Left lung (tissue), 10 donors: Measurements from ENCODE around the gene ITGB5. TPM values are rescaled to one million over a fixed set of nuclear protein-coding genes. Genes with fewer than 3 reads are reported as not detected.

Experiments used
- ATAC-seq: fragments of 200-7000 bp; cut with Tn5 transposase; one replicate; pipeline ENCODE4 v1.9.1; 2020; ENCODE audit warnings: moderate library complexity
- DNase-seq, 4 donors: peaks; one replicate each; pipeline ENCODE4 v3.0.0-alpha.2; 2013 to 2020
- H3K27ac ChIP-seq, 2 donors: fragments of 200-600 bp; sonication (generic) in 1 of 2; one replicate each; pipeline versions ENCODE4 v1.5.0 to v1.8.0; 2020 to 2021
- H3K27me3 ChIP-seq, 2 donors: fragments of 200-600 bp; sonication (generic) in 1 of 2; one replicate each; pipeline versions ENCODE4 v1.5.0 to v1.8.0; 2020 to 2021
- H3K36me3 ChIP-seq, 2 donors: fragments of 200-600 bp; sonication (generic) in 1 of 2; one replicate each; pipeline versions ENCODE4 v1.5.0 to v1.8.0; 2020 to 2021
- H3K4me1 ChIP-seq, 2 donors: fragments of 200-600 bp; one replicate each; pipeline ENCODE4 v1.8.0; 2021
- H3K4me3 ChIP-seq, 2 donors: fragments of 200-600 bp; sonication (generic) in 1 of 2; one replicate each; pipeline versions ENCODE4 v1.5.0 to v1.8.0; 2020 to 2021; ENCODE audit warnings: mild to moderate bottlenecking in 1 of 2
- H3K9me3 ChIP-seq, 2 donors: fragments of 200-600 bp; sonication (generic) in 1 of 2; one replicate each; pipeline versions ENCODE4 v1.5.0 to v1.8.0; 2020 to 2021
- CTCF ChIP-seq, 2 donors: fragments of 200-600 bp; sonication (generic) in 1 of 2; IDR thresholded peaks; one replicate each; pipeline versions ENCODE4 v1.5.0 to v1.8.0; 2021; ENCODE audit warnings: antibody characterized with exemption in 2 of 2
- intact Hi-C, 2 donors: fragments of 100-400 bp; cut with DNase I; formaldehyde crosslinking; loops; one replicate each; pipeline versions ENCODE4 v1.11.2 to v1.14.2; 2022
- polyA plus RNA-seq, 6 donors: library from polyadenylated mRNA; unstranded; fragments of 120-200 nt; gene quantifications; one replicate each; pipeline ENCODE4 v1.2.1, GENCODE V29; 2013; ENCODE audit not compliant: insufficient read length in 6 of 6
- total RNA-seq, 2 donors: library from RNA; stranded (reverse); fragmentation: NEBNext Ultra II Directional; extraction: Animal tissue kit (Norgen Biotek cat#: 25700); gene quantifications; one replicate each; pipeline ENCODE4 v1.2.1, GENCODE V29; 2021
- donor health status: DM: no; HTN: yes; CAD: no.
- donor health status: DM: no; HTN: no; CAD: no.

Gene ITGB5
- total and polyA plus RNA-seq, 8 donors: 54.8 to 142 (median 67.4) TPM

- Histone ChIP-seq H3K27ac (no peak overlapping the region), H3K27me3 (peaks cover 0 to 43% of the 10 kb centered on the region in 2 donors), H3K4me3 (no peak overlapping the region), H3K36me3 (no peaks in the 10 kb centered on the region), H3K9me3 (no peaks in the 10 kb centered on the region), H3K4me1 (peaks cover 2 to 19% of the 10 kb centered on the region in 2 donors)
- DNase-seq (no peak), ATAC-seq (no peak)
- TF ChIP-seq CTCF (IDR thresholded peaks at IDR 0.05): no peak
- intact Hi-C loops: loop anchor here in 1 of 2 donors (5.0 kb wide), 1 partner anchor 97 kb away; no protein-coding TSS in a partner anchor
These were observed 2.6 kb downstream of the ITGB5 start for GRCh38 chr3:124884474-124885101.

GRCh38 chr3:124883766-124884473 is 3.2 kb downstream of the ITGB5 start:
- Histone ChIP-seq H3K36me3 (no peaks in the 10 kb centered on the region), H3K27me3 (peaks cover 0 to 41% of the 10 kb centered on the region in 2 donors), H3K4me3 (no peak overlapping the region), H3K4me1 (peaks cover 9 to 26% of the 10 kb centered on the region in 2 donors), H3K9me3 (no peaks in the 10 kb centered on the region), H3K27ac (no peak overlapping the region)
- ATAC-seq: no peak
- intact Hi-C loops: no loop called here
- no peak for DNase-seq
- no peak for TF ChIP-seq CTCF (IDR thresholded peaks at IDR 0.05)

GRCh38 chr3:124882816-124883747 is 4.1 kb downstream of the ITGB5 start:
- no peak overlapping the region for H3K4me3 ChIP-seq
- no peaks in the 10 kb centered on the region for H3K9me3 ChIP-seq
- ATAC-seq: no peak
- TF ChIP-seq CTCF (IDR thresholded peaks at IDR 0.05): no peak
- no peak overlapping the region for H3K27ac ChIP-seq
- intact Hi-C loops: no loop called here
- H3K27me3 ChIP-seq: peaks cover 0 to 32% of the 10 kb centered on the region in 2 donors
- no peaks in the 10 kb centered on the region for H3K36me3 ChIP-seq
- DNase-seq: no peak
- peaks cover 11 to 34% of the 10 kb centered on the region in 2 donors for H3K4me1 ChIP-seq

- Histone ChIP-seq H3K4me1 (peaks cover 14 to 44% of the 10 kb centered on the region in 2 donors), H3K9me3 (no peaks in the 10 kb centered on the region), H3K27me3 (peaks cover 0 to 23% of the 10 kb centered on the region in 2 donors), H3K4me3 (no peak overlapping the region), H3K27ac (no peak overlapping the region), H3K36me3 (no peaks in the 10 kb centered on the region)
- TF ChIP-seq CTCF (IDR thresholded peaks at IDR 0.05): no peak
- intact Hi-C loops: no loop called here
- DNase-seq (no peak), ATAC-seq (no peak)
These were observed 5.0 kb downstream of the ITGB5 start for GRCh38 chr3:124881976-124882697.
